T-helper 17 cell (primary cell): ENCODE data around the gene SLIT3. TPM values are rescaled to one million over a fixed set of nuclear protein-coding genes. Genes with fewer than 3 reads are reported as not detected.
"Not testable (repeated sequence)": the region's sequence is repeated elsewhere in the genome, so short reads cannot be mapped to it uniquely, and the experiment has no call there.

ENCODE experiments used
- ATAC-seq: fragments of 150-1000 bp; cut with Tn5 transposase; 2 replicates; pipeline ENCODE4 v1.10.0; 2021; ENCODE audit warnings: mild to moderate bottlenecking, moderate library complexity
- DNase-seq, 3 donors: peaks; one replicate each; pipeline versions ENCODE4 v3.0.0 to v3.0.0-alpha.2; 2020 to 2021
- H3K9me3 ChIP-seq: one replicate; pipeline ENCODE4 v1.7.0; 2013; ENCODE audit warnings: low read length, mild to moderate bottlenecking; ENCODE audit not compliant: control insufficient read depth, poor library complexity, severe bottlenecking
- H3K27ac Mint-ChIP-seq: one replicate; pipeline ENCODE4 v1.8.0; 2022; ENCODE audit warnings: mild to moderate bottlenecking, moderate library complexity, mixed read lengths
- H3K27me3 Mint-ChIP-seq: one replicate; pipeline ENCODE4 v1.8.0; 2022; ENCODE audit warnings: mixed read lengths
- H3K36me3 Mint-ChIP-seq: one replicate; pipeline ENCODE4 v1.8.0; 2022; ENCODE audit warnings: low read depth, mixed read lengths
- H3K4me1 Mint-ChIP-seq: one replicate; pipeline ENCODE4 v1.8.0; 2022; ENCODE audit warnings: mild to moderate bottlenecking, mixed read lengths
- H3K4me3 Mint-ChIP-seq: one replicate; pipeline ENCODE4 v1.8.0; 2022; ENCODE audit warnings: mild to moderate bottlenecking, moderate library complexity, mixed read lengths
- total RNA-seq, 4 donors: library from RNA in 2 of 4; stranded (reverse) in 2 of 4; gene quantifications; one replicate each; pipeline ENCODE4 v1.2.3 and lab custom pipeline; 2022 to 2026

The SLIT3 gene
- total RNA-seq, 2 donors from 2014 or later: not detected

DNA sequence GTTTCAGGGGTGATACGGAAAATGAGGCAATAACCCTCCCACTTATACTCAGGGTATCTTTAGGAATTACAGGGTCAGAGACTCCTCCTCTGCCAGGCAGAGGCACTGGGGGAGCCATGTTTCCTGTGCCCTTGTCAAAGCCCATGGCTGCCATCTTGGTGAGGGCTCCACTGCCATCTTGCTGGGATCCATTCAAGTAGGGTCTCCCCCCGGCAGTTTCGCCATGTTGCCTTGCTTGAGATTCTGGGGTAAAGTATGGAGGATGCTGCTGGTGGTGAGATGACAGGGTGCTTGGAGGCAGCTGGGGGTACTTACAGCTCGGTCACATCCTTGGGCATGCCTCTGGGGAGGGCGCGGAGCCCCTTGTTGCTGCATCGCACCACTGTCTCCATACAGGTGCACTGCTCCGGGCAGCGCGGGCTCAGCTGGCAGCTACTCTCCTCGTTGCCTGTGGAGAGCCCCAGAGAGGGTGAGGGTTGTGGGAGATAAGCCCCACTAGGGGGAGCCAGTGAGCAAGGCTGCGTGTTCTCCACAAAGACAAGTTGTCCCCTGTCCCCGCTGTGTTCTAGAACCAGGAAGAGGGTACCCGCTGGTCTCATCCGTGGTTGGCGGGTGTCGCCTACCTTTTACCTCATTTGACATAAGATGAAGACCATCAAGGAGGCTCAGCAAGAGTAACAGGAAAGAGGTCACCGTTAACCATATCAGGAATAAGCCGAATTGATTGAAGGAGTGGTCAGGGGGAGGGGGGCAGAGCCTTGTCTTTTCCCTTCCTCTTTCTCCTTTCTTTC is 552.8 kb downstream of the SLIT3 start:
- no peaks in the 10 kb centered on the region for H3K4me1 Mint-ChIP-seq
- ATAC-seq (no peak), DNase-seq (no peak)
- no peak overlapping the region for H3K4me3 Mint-ChIP-seq
- H3K27me3 Mint-ChIP-seq: peaks cover 7% of the 10 kb centered on the region
- no peaks in the 10 kb centered on the region for H3K9me3 ChIP-seq
- H3K27ac Mint-ChIP-seq: no peak overlapping the region
- H3K36me3 Mint-ChIP-seq: no peaks in the 10 kb centered on the region

DNA sequence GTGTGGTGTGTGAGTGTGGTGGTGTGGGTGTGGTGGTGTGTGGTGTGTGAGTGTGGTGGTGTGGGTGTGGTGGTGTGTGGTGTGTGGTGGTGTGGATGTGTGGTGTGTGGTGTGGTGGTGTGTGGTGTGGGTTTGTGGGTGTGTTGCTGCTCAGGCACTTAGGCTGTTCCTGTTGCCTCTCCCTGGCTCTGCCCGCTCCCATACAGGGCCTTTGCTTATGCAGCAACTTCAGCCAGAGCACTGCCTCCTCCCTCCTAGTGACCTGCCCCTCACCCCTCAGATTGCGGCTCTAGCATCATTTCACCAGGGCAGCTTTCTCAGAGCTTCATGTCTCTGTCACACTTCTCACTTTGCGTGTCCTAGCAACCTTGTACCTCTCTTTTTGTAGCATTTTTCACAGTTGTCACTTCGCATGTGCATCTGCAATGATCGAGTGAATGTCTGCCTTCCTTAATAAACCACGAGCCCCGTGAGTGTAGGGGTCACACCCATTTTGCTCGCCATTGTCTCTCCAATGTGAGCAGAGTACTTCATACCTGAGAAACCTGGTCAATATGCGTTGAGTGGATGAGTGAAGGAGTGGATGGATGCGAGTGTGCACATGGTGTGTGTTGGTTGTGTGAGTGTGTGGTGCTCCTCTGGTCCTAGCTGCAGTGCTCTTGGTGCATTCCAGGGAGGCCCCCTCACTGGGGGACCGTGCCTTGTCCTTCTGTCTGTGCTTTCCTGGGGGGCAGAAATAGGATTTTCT is 553.9 kb downstream of the SLIT3 start:
- Mint-ChIP-seq H3K4me1 (no peaks in the 10 kb centered on the region), H3K4me3 (no peak overlapping the region), H3K36me3 (no peaks in the 10 kb centered on the region), H3K27ac (no peak overlapping the region), H3K27me3 (peaks cover 4% of the 10 kb centered on the region)
- H3K9me3 ChIP-seq: no peaks in the 10 kb centered on the region
- no peak for DNase-seq
- ATAC-seq: no peak

DNA sequence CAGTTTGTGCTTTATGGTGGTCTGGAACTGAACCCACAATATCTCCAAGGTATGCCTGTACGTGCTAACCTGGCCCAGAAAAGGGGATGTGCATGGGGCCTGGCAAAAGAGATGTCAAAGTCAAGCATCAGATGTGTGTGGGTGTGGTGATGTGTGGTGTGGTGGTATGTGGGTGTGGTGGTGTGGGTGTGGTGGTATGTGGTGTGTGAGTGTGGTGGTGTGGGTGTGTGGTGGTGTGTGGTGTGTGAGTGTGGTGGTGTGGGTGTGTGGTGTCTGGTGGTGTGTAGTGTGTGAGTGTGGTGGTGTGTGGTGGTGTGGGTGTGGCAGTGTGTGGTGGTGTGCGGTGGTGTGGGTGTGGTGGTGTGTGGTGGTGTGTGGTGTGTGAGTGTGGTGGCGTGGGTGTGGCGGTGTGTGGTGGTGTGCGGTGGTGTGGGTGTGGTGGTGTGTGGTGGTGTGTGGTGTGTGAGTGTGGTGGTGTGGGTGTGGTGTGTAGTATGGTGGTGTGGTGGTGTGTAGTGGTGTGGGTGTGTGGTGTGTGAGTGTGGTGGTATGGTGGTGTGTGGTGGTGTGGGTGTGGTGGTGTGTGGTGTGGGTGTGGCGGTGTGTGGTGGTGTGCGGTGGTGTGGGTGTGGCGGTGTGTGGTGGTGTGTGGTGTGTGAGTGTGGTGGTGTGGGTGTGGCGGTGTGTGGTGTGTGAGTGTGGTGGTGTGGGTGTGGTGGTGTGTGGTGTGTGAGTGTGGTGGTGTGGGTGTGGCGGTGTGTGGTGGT is 554.6 kb downstream of the SLIT3 start:
- H3K4me3 Mint-ChIP-seq, H3K4me1 Mint-ChIP-seq, DNase-seq, ATAC-seq, H3K27me3 Mint-ChIP-seq, H3K9me3 ChIP-seq, H3K27ac Mint-ChIP-seq, H3K36me3 Mint-ChIP-seq: not testable (repeated sequence)

DNA sequence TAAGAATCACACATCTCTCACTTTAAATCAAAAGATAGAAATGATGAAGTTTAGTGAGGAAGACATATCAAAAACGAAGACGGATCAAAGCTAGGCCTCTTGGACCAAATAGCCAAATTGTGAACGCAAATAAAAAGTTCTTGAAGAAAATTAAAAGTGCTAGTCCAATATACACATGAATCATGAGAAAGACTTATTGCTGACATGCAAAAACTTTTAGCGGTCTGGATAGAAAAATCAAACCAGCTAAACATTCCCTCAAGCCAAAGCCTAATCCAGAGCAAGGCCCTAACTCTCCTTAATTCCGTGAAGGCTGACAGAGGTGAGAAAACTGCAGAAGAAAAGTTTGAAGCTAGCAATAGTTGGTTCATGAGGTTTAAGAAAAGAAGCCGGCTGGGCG is 557.3 kb downstream of the SLIT3 start:
- DNase-seq (no peak), ATAC-seq (no peak)
- Mint-ChIP-seq H3K4me1 (no peaks in the 10 kb centered on the region), H3K4me3 (no peak overlapping the region), H3K36me3 (no peaks in the 10 kb centered on the region), H3K27ac (no peak overlapping the region), H3K27me3 (no peaks in the 10 kb centered on the region)
- H3K9me3 ChIP-seq: no peaks in the 10 kb centered on the region

DNA sequence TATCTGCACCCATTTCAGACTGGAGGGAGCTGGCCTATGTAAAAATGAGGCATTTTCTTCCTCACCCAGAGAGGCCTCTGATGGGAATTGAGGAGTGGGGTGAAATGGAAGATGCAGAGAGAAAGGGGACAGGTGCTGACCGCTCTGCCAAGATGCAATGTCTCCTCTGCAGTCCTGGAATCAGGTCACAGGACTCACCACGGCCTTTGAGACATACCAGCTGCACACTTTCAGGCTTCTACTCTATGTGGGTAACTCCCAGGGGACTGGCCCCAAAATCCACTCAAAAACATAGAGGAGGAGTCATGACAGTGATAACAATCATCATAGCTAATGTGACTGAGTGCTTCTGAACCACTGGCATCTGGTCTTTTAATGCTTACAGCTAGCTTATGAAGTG is 558.6 kb downstream of the SLIT3 start:
- not testable (repeated sequence) for H3K27me3 Mint-ChIP-seq, ATAC-seq, H3K4me3 Mint-ChIP-seq, H3K4me1 Mint-ChIP-seq, H3K27ac Mint-ChIP-seq, DNase-seq, H3K36me3 Mint-ChIP-seq, H3K9me3 ChIP-seq

DNA sequence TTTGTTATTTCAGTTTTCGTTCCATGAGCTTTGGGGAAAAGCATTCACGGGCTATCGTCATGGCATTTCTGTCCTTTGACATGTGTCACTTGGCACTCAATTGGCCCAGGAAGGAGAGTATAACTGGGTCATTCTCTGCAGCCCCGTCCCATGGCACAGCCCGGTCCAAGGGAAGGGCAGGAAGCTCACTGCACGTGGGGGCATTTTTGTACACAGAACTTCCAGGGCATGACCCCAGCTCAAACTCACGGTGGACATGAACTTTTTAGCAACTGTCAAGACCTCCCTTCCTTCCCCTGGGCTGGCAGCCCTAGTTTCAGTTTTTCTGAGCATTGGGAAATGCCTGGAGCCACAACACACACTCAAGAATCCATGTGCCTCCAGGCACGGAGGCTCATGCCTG is 560.1 kb downstream of the SLIT3 start:
- peaks cover 2% of the 10 kb centered on the region for H3K36me3 Mint-ChIP-seq
- H3K27me3 Mint-ChIP-seq: peaks cover 17% of the 10 kb centered on the region
- DNase-seq (no peak), ATAC-seq (no peak)
- no peak overlapping the region for H3K27ac Mint-ChIP-seq
- no peak overlapping the region for H3K4me3 Mint-ChIP-seq
- H3K9me3 ChIP-seq: no peaks in the 10 kb centered on the region
- H3K4me1 Mint-ChIP-seq: peaks cover under 1% of the 10 kb centered on the region

DNA sequence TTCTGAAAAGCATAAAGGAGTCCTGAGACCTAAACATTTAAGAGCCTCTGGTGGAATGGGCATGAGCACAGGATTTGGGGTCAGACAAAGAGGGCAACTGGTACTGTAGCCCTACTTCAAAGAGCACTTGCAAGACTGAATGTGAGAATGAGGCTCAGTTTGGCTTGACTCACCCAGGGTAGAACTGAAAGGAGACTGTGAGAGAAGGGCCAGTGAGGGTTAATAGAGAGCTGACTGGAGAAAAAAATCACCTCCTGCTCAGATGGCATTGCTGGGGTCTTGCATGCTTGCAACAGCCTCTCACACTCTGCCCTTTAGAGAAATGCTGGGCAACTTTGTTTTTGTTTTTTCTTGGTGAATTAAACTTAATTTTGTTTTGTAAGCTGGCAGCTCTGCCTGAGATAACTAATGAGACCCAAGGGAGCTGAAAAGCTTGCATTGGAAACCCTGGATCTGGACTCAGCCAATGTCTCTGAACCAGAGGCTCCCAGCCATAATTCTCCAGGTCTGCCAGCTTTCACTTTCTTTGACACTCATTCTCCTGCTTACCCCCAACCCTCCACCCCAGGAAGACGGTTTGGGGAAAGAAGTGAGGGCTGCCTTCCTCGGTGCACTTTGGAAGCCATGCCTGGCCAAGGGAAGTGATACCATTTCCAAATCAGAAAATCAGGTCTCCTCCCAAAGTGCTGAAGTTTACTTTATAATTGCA is 560.7 kb downstream of the SLIT3 start:
- Mint-ChIP-seq H3K27me3 (peaks cover 22% of the 10 kb centered on the region), H3K4me1 (peaks cover 2% of the 10 kb centered on the region)

DNA sequence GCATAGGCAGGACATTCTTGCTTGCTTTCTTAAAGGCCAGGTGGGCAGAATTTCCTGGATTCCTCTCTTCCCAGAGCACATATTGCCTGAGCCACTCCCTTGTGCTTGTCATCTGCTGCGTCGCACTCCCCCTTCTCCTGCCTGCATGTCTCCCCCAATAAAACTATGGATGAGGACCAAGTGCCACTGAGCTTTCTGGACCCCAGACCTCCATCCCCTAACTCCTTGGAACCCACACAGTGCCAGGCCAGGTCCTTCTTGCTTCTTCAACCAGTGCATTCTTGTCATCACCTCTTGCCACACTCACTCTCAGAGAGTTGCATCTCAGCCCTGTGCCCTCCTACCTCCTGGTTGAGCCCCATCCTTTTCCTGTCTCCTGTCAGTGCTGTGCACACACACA is 563.9 kb downstream of the SLIT3 start:
- peaks cover 22% of the 10 kb centered on the region for H3K27me3 Mint-ChIP-seq
- H3K36me3 Mint-ChIP-seq: peaks cover 2% of the 10 kb centered on the region
- no peak overlapping the region for H3K27ac Mint-ChIP-seq
- no peaks in the 10 kb centered on the region for H3K9me3 ChIP-seq
- no peak overlapping the region for H3K4me3 Mint-ChIP-seq
- peaks cover 2% of the 10 kb centered on the region for H3K4me1 Mint-ChIP-seq
- DNase-seq (no peak), ATAC-seq (no peak)

More for the DNA sequence above, 560.7 kb downstream of the SLIT3 start:
- DNase-seq (no peak), ATAC-seq (no peak)
- Mint-ChIP-seq H3K4me3 (no peak overlapping the region), H3K36me3 (peaks cover 2% of the 10 kb centered on the region), H3K27ac (no peak overlapping the region)
- H3K9me3 ChIP-seq: no peaks in the 10 kb centered on the region

DNA sequence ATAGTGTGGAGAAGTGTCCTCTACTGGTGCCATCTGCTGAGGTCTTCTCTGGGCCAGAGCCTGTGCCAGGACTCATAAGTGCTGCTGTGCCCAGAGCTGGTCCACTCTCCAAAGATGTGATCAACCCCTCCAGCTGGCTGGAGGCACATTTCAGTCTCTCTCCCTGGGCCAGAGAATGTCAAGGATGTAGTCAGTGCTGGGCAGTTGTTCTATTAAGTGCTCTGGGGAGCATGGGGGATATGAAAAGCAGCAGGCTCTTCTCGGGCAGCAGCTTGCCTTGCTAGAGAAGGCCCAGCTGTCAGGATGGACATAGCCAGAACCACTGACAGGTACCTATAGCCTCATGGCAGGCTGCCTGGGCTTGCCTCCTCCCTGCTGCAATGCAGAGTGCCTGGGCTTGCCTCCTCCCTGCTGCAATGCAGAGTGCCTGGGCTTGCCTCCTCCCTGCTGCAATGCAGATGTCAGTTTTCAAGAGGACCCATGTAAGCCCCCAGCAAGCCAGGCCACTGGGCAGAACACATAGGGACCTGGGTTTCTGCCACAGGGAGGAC is 564.6 kb downstream of the SLIT3 start:
- Mint-ChIP-seq H3K4me3 (no peak overlapping the region), H3K27ac (no peak overlapping the region), H3K4me1 (peaks cover 2% of the 10 kb centered on the region), H3K36me3 (peaks cover 2% of the 10 kb centered on the region), H3K27me3 (peaks cover 22% of the 10 kb centered on the region)
- no peaks in the 10 kb centered on the region for H3K9me3 ChIP-seq
- DNase-seq (no peak), ATAC-seq (no peak)

DNA sequence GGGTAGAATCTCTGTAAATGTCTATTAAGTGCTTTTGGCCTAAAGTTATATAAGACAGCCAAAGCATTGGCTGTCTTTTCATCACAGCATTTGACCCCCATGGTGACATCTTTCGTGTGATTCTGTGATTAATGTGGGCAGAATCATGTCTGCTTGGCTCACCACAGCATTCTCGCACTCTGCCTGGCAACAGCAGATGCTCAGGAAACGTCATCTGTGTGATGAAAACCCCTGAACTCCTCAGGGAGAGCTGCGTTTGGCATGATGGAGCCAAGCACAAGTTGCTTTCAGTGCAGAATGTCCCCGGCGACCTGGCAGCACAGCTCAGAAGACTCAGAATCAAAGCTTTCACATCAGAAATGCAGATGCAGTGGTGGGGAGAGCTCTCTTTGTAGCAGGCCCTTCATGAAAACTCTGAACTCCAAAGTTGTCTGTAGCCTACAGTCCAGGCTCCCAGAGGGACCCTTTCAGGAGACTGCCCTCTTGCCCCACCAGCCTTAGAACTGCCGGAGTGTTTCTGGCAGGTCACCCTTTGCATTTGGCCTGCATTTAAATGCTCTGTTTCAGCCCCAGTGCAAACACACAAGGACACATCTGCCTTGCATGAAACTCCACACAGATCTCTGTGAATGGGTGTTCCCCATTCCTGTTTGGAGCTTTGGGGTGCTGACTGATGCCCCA is 566.2 kb downstream of the SLIT3 start:
- no peak overlapping the region for H3K27ac Mint-ChIP-seq
- DNase-seq (no peak), ATAC-seq (no peak)
- peaks cover 22% of the 10 kb centered on the region for H3K27me3 Mint-ChIP-seq
- H3K36me3 Mint-ChIP-seq: peaks cover 2% of the 10 kb centered on the region
- peaks cover 2% of the 10 kb centered on the region for H3K4me1 Mint-ChIP-seq
- H3K4me3 Mint-ChIP-seq: no peak overlapping the region
- H3K9me3 ChIP-seq: no peaks in the 10 kb centered on the region

DNA sequence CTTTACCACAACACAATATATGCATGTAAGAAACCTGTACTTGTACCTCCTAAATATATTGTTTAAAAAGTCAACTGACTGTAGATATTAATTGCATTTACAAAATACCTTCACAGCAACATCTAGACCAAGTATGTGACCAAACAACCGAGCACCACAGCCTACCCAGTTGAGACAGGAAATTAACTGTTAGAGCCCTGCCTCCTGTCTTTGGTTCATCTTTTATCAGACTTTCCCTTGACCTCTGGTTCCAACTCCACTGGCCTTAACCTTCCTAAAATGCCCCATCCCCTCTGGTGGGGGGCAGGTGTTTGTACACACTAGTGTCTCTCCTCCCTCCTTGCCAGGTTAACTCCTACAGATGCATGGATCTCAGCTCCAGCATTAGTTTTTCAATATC is 566.8 kb downstream of the SLIT3 start:
- ATAC-seq: no peak
- H3K36me3 Mint-ChIP-seq: peaks cover 2% of the 10 kb centered on the region
- no peak overlapping the region for H3K4me3 Mint-ChIP-seq
- no peak for DNase-seq
- peaks cover 2% of the 10 kb centered on the region for H3K4me1 Mint-ChIP-seq
- peaks cover 22% of the 10 kb centered on the region for H3K27me3 Mint-ChIP-seq
- no peak overlapping the region for H3K27ac Mint-ChIP-seq
- H3K9me3 ChIP-seq: no peaks in the 10 kb centered on the region

DNA sequence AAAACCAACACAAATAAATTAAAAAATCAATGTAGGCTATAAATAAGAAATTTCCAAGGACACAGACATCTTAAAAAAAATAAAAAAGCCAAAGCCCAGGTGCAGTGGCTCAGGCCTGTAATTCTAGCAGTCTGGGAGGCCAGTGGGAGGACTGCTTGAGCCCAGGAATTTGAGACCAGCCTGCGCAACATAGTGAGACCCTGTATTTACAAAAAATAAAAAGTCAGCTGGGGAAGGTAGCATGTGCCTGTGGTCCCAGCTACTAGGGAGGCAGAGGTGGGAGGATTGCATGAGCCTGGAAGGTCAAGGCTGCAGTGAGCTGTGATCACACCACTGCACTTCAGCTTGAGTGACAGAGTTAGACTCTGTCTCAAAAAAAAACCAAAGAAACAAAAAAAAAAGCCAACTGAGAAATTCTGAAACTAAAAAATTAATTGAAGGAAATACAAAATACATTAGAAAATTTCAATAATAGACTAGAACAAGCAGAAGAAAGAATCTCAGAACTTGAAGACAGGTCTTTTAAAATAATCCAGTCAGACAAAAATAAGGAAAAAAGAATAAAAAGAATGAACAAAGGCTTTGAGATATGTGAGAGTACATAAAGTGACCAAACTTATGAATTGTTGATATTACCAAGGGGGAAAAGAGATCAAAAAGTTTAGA is 572.3 kb downstream of the SLIT3 start:
- peaks cover 2% of the 10 kb centered on the region for H3K27me3 Mint-ChIP-seq
- ATAC-seq (no peak), DNase-seq (no peak)
- no peak overlapping the region for H3K4me3 Mint-ChIP-seq
- H3K36me3 Mint-ChIP-seq: no peaks in the 10 kb centered on the region
- no peak overlapping the region for H3K27ac Mint-ChIP-seq
- no peaks in the 10 kb centered on the region for H3K4me1 Mint-ChIP-seq
- H3K9me3 ChIP-seq: peaks cover 4% of the 10 kb centered on the region
